SK-N-SH (cell line): ENCODE data around the gene ADCK1. TPM values are rescaled to one million over a fixed set of nuclear protein-coding genes. Genes with fewer than 3 reads are reported as not detected.

ENCODE experiments used
- CTCF ChIA-PET: fragments of 300-600, 350-600 bp; formaldehyde crosslinking; extraction: SDS; loops from one replicate; lab custom pipeline; 2021; lab: Yijun Ruan, JAX
- POLR2A ChIA-PET: fragments of 350-600 bp; sonication (Branson Sonifier 250); formaldehyde crosslinking; extraction: SDS; loops from one replicate; lab custom pipeline; 2020; ENCODE audit warnings: antibody characterized with exemption, inconsistent platforms; lab: Yijun Ruan, JAX
- DNase-seq: peaks from one replicate; pipeline ENCODE4 v3.0.0; 2012
- H2AFZ ChIP-seq: fragments of 200-600 bp; sonication (generic); 2 replicates; pipeline ENCODE4 v1.8.1; 2016; ENCODE audit warnings: antibody characterized with exemption, mild to moderate bottlenecking, low read depth
- H3F3A ChIP-seq: fragments of 200-600 bp; sonication (generic); replicated peaks from 2 replicates; pipeline ENCODE3; 2016; ENCODE audit warnings: antibody characterized with exemption, mild to moderate bottlenecking; ENCODE audit not compliant: insufficient read depth
- H3K27ac ChIP-seq, 2 experiments: fragments of 200-500 bp in 1 of 2; fragments of 200-600 bp in 1 of 2; sonication (Bioruptor generic) in 1 of 2; sonication (generic), shearing (Covaris generic) in 1 of 2; 2 replicates each; pipeline versions ENCODE4 v1.5.1 to v1.6.1; 2014 to 2016; ENCODE audit warnings: low read depth in 2 of 2, inconsistent platforms in 1 of 2, low read length in 1 of 2, mild to moderate bottlenecking in 1 of 2, mixed read lengths in 1 of 2
- H3K27me3 ChIP-seq: fragments of 200-600 bp; sonication (generic), shearing (Covaris generic); 2 replicates; pipeline ENCODE4 v1.6.1; 2016; ENCODE audit warnings: mixed run types; ENCODE audit not compliant: insufficient read depth
- H3K36me3 ChIP-seq, 2 experiments: fragments of 200-500 bp in 1 of 2; fragments of 200-600 bp in 1 of 2; sonication (Bioruptor generic) in 1 of 2; sonication (generic) in 1 of 2; replicated peaks in 1 of 2; 2 replicates each; pipeline versions ENCODE3 to v1.5.1; 2014 to 2016; ENCODE audit warnings: low read length in 1 of 2, mild to moderate bottlenecking in 1 of 2; ENCODE audit not compliant: insufficient read depth in 2 of 2, control insufficient read depth in 1 of 2
- H3K4me1 ChIP-seq, 2 experiments: fragments of 200-500 bp in 1 of 2; fragments of 200-600 bp in 1 of 2; sonication (Bioruptor generic) in 1 of 2; sonication (generic), shearing (Covaris generic) in 1 of 2; 2 replicates each; pipeline versions ENCODE4 v1.5.1 to v1.6.1; 2014 to 2016; ENCODE audit warnings: low read depth in 1 of 2, low read length in 1 of 2, mixed run types in 1 of 2; ENCODE audit not compliant: insufficient read depth in 2 of 2, control insufficient read depth in 1 of 2
- H3K4me2 ChIP-seq: fragments of 200-600 bp; sonication (generic), shearing (Covaris generic); 2 replicates; pipeline ENCODE4 v1.6.1; 2017; ENCODE audit warnings: mixed run types
- H3K4me3 ChIP-seq, 2 experiments: fragments of 200-500 bp in 1 of 2; fragments of 200-600 bp in 1 of 2; sonication (Bioruptor generic) in 1 of 2; sonication (generic), shearing (Covaris generic) in 1 of 2; 2 replicates each; pipeline versions ENCODE4 v1.5.1 to v1.8.1; 2014 to 2016; ENCODE audit warnings: low read depth in 2 of 2, inconsistent platforms in 1 of 2, low read length in 1 of 2, mild to moderate bottlenecking in 1 of 2, mixed read lengths in 1 of 2, moderate library complexity in 1 of 2
- H3K79me2 ChIP-seq: fragments of 200-600 bp; sonication (generic); 2 replicates; pipeline ENCODE4 v1.8.1; 2017; ENCODE audit warnings: mild to moderate bottlenecking; ENCODE audit not compliant: insufficient read depth
- H3K9ac ChIP-seq: fragments of 200-600 bp; sonication (generic); 2 replicates; pipeline ENCODE4 v1.6.1; 2017; ENCODE audit warnings: mixed run types
- H3K9me2 ChIP-seq: fragments of 200-600 bp; sonication (generic); 2 replicates; pipeline ENCODE4 v1.6.1; 2017; ENCODE audit warnings: mixed run types
- H3K9me3 ChIP-seq: fragments of 200-600 bp; sonication (generic); 2 replicates; pipeline ENCODE4 v1.6.1; 2017; ENCODE audit warnings: mixed run types, mild to moderate bottlenecking, moderate library complexity
- H4K20me1 ChIP-seq: fragments of 200-600 bp; sonication (generic); 2 replicates; pipeline ENCODE4 v1.6.1; 2017; ENCODE audit warnings: mild to moderate bottlenecking, mixed run types; ENCODE audit not compliant: insufficient read depth
- EP300 ChIP-seq, 2 experiments: IDR thresholded peaks; 2 replicates each; pipeline versions ENCODE4 v1.4.0 to v1.6.1; 2012; ENCODE audit warnings: borderline replicate concordance in 1 of 2, low read depth in 1 of 2, low read length in 1 of 2
- FOSL2 ChIP-seq: IDR thresholded peaks from 2 replicates; pipeline ENCODE4 v1.4.0; 2012; ENCODE audit warnings: low read depth, mild to moderate bottlenecking, moderate library complexity, borderline replicate concordance
- MEF2A ChIP-seq: IDR thresholded peaks from 2 replicates; pipeline ENCODE4 v1.4.0; 2012; ENCODE audit warnings: low read depth, borderline replicate concordance
- MXI1 ChIP-seq: IDR thresholded peaks from 2 replicates; pipeline ENCODE4 v1.6.1; 2012; ENCODE audit warnings: mild to moderate bottlenecking, low read depth, low read length, improper control_type of control experiment
- NFIC ChIP-seq: IDR thresholded peaks from 2 replicates; pipeline ENCODE4 v1.4.0; 2012; ENCODE audit warnings: borderline replicate concordance
- RCOR1 ChIP-seq: fragments of 150-350 bp; IDR thresholded peaks from 2 replicates; pipeline ENCODE4 v1.6.1; 2017; ENCODE audit warnings: antibody characterized with exemption, low read length
- RFX5 ChIP-seq: IDR thresholded peaks from 2 replicates; pipeline ENCODE4 v1.6.1; 2012; ENCODE audit warnings: mild to moderate bottlenecking, improper control_type of control experiment, low read length
- RXRA ChIP-seq: IDR thresholded peaks from 2 replicates; pipeline ENCODE4 v1.4.0; 2012; ENCODE audit warnings: low read depth, mild to moderate bottlenecking, borderline replicate concordance
- YY1 ChIP-seq: IDR thresholded peaks from 2 replicates; pipeline ENCODE4 v1.4.0; 2012; ENCODE audit warnings: low read depth, mild to moderate bottlenecking
- ZBTB33 ChIP-seq: IDR thresholded peaks from 2 replicates; pipeline ENCODE4 v1.4.0; 2012; ENCODE audit warnings: low read depth, borderline replicate concordance
- WGBS: methylation state at CpG from one replicate; pipeline ENCODE4 v1.1.6; 2017; ENCODE audit warnings: low lambda C conversion rate; 5-methylcytosine and 5-hydroxymethylcytosine counted together
- polyA plus RNA-seq, 3 experiments: library from polyadenylated mRNA; depleted of rRNA; stranded (reverse); fragments of >200 nt; gene quantifications; 2 replicates each; pipeline ENCODE4 v1.2.3, GENCODE V29; 2012
- TF ChIP-seq, protein P1 (sequence below): fragments of 150-350 bp; IDR thresholded peaks from 2 replicates; pipeline ENCODE4 v1.6.1; 2016; ENCODE audit warnings: mild to moderate bottlenecking, low read depth, low read length
- TF ChIP-seq, protein P2 (sequence below): IDR thresholded peaks from 2 replicates; pipeline ENCODE4 v1.4.0; 2012; ENCODE audit warnings: low read depth
- TF ChIP-seq, protein P3 (sequence below): IDR thresholded peaks from 2 replicates; pipeline ENCODE4; 2012
- TF ChIP-seq, protein P4 (sequence below): fragments of 150-350 bp; IDR thresholded peaks from 2 replicates; pipeline ENCODE4 v1.6.1; 2017; ENCODE audit warnings: antibody characterized with exemption, low read length, low read depth, borderline replicate concordance

ADCK1 gene
- polyA plus RNA-seq, 1 of the 3 experiments (the other 2 are of a cell fraction), result 11.4 TPM

DNA sequence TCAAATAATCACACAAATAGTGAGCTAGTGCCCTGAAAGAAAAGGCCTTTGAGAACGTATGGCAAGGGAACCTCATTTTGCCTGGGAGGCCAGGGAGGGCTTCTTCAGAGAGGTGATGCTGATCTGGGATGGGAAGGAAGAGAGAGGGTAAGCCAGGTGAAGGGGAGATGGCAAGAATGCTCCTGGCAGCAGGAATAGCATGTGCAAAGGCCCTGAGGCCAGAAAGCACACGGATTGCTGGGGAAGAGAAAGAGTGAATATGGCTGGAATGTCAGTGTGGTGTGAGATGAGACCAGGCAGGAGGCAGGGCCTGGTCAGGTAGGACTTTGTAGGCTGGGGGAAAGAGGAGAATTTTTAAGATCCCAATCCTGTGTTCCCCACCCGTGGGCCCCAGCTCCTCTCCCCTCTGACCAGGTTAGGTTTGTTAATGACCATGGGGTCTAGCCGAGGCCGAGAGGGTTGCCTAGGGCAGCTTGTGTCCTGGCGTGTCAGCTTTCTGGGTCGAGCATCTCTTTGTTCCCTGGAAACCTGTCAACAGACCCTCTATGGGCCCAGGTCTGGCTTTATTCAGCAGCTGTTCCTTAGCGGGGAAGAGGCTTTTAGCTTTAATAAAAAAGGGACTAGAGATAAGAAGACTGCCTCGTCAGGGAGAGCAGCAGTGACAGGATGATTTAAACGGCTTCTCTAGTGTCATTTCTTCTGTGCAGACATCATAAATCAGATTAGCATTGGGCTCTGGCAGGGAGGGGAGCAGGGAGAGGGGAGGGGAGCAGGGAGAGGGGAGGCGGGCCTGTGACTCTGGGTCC, 123.4 kb downstream of the ADCK1 start (continued):
- TF ChIP-seq, protein P1, sequence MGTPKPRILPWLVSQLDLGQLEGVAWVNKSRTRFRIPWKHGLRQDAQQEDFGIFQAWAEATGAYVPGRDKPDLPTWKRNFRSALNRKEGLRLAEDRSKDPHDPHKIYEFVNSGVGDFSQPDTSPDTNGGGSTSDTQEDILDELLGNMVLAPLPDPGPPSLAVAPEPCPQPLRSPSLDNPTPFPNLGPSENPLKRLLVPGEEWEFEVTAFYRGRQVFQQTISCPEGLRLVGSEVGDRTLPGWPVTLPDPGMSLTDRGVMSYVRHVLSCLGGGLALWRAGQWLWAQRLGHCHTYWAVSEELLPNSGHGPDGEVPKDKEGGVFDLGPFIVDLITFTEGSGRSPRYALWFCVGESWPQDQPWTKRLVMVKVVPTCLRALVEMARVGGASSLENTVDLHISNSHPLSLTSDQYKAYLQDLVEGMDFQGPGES, result no peak
- TF ChIP-seq, protein P2, sequence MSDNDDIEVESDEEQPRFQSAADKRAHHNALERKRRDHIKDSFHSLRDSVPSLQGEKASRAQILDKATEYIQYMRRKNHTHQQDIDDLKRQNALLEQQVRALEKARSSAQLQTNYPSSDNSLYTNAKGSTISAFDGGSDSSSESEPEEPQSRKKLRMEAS, result no peak
- TF ChIP-seq FOSL2, result no peak
- TF ChIP-seq RCOR1, result peak; percentile 74; the same call in 1 of the 2 replicates
- no peak for TF ChIP-seq RXRA
- no peak for TF ChIP-seq MEF2A
- TF ChIP-seq MXI1, result no peak
- TF ChIP-seq, protein P3, sequence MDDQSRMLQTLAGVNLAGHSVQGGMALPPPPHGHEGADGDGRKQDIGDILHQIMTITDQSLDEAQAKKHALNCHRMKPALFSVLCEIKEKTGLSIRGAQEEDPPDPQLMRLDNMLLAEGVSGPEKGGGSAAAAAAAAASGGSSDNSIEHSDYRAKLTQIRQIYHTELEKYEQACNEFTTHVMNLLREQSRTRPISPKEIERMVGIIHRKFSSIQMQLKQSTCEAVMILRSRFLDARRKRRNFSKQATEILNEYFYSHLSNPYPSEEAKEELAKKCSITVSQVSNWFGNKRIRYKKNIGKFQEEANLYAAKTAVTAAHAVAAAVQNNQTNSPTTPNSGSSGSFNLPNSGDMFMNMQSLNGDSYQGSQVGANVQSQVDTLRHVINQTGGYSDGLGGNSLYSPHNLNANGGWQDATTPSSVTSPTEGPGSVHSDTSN, result no peak

DNA sequence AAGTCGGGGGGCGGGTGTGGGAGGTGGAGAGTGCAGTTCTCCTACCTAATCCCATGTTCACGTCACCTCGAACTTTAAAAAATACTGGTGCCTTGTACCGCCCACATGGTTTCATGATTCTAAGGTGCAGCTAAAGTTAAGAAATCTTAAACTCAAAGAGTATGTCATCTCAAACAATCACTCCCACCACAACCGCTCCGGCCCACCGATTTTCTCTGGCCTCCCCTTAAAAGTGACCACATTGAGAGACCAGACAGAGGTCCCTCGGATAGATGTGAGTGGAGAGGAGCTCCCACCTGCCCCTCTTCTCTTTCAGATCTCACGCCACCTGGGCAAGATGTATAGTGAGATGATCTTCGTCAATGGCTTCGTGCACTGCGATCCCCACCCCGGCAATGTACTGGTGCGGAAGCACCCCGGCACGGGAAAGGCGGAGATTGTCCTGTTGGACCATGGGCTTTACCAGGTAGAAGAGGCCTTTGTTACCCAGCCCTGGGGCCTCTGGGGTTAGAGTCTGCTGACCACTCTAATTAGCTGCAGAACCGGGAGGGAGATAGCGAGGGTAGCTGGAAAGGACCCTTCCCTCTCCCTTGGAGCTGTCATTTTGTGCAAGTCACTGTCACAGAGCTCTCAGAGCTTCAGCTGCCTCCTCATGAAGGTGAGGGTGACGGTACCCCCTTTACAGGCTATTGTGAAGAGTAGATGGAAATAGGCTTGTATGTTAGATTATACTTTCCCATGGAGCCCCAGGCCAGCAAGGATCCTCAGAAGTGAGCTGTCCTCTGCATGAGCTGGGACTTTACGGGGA, 124.4 kb downstream of the ADCK1 start:
- Histone ChIP-seq H3K4me3 (no peak overlapping the region), H3K4me2 (no peak overlapping the region), H3K27me3 (no peaks in the 10 kb centered on the region), H3K36me3 (no peaks in the 10 kb centered on the region), H3K27ac (peak overlapping the region in 1 of 2 experiments; percentile 98; a peak in 2 of 4 replicates), H3K9me2 (no peaks in the 10 kb centered on the region), H3K79me2 (no peaks in the 10 kb centered on the region), H3F3A (no peaks in the 10 kb centered on the region), H3K9me3 (no peaks in the 10 kb centered on the region), H3K9ac (no peak overlapping the region), H4K20me1 (no peaks in the 10 kb centered on the region), H3K4me1 (peaks cover 0 to 56% of the 10 kb centered on the region in 2 experiments; a peak in 2 of 4 replicates), H2AFZ (no peak overlapping the region)
- WGBS, result 83% methylated on average over 22 of the region's 22 CpGs
- TF ChIP-seq EP300 (IDR thresholded peaks at IDR 0.05; ENCODE audit: borderline replicate concordance in 1 of 2, low read depth in 1 of 2, low read length in 1 of 2), result no peak
- TF ChIP-seq RCOR1, result no peak
- no peak for TF ChIP-seq ZBTB33
- no peak for TF ChIP-seq NFIC
- TF ChIP-seq FOSL2, result no peak
- TF ChIP-seq, protein P4, sequence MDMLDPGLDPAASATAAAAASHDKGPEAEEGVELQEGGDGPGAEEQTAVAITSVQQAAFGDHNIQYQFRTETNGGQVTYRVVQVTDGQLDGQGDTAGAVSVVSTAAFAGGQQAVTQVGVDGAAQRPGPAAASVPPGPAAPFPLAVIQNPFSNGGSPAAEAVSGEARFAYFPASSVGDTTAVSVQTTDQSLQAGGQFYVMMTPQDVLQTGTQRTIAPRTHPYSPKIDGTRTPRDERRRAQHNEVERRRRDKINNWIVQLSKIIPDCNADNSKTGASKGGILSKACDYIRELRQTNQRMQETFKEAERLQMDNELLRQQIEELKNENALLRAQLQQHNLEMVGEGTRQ, result no peak
- no peak for TF ChIP-seq YY1
- TF ChIP-seq RFX5, result no peak
- no peak for DNase-seq
- ChIA-PET CTCF (interaction anchor here (0.6 to 2.0 kb wide), 4 partner anchors 43 to 216 kb away, joined by 3 to 7 read pairs (median 4); no protein-coding TSS in a partner anchor), POLR2A (interaction anchor here (1.2 kb wide), 1 partner anchor 124 kb away, joined by 4 read pairs; the partner anchor contains the start of gene ADCK1)
